Upper lobe of left lung (tissue), 6 donors: ENCODE measurements around the gene LIN52. TPM values are rescaled to one million over a fixed set of nuclear protein-coding genes. Genes with fewer than 3 reads are reported as not detected.
A peak's percentile ranks its signal among the peaks of the same experiment; 100 is the strongest.

Experiments used
- ATAC-seq, 2 donors: fragments of 200-7000 bp; cut with Tn5 transposase; one replicate each; pipeline ENCODE4 v1.9.1; 2022; ENCODE audit warnings: mild to moderate bottlenecking in 2 of 2, moderate library complexity in 2 of 2; ENCODE audit not compliant: low FRiP score in 2 of 2
- DNase-seq, 2 donors: peaks; one replicate each; pipeline ENCODE4 v3.0.0-alpha.2; 2019 to 2020
- H3K27ac ChIP-seq, 4 donors: fragments of 200-600 bp; sonication (generic); one replicate each; pipeline ENCODE4 v1.5.1; 2016 to 2019
- H3K27me3 ChIP-seq, 4 donors: fragments of 200-600 bp; sonication (generic); one replicate each; pipeline ENCODE4 v1.5.1; 2017 to 2019
- H3K36me3 ChIP-seq, 4 donors: fragments of 200-600 bp; sonication (generic); one replicate each; pipeline ENCODE4 v1.5.1; 2016 to 2019
- H3K4me1 ChIP-seq, 4 donors: fragments of 200-600 bp; sonication (generic); one replicate each; pipeline ENCODE4 v1.5.1; 2018 to 2019
- H3K4me3 ChIP-seq, 4 donors: fragments of 200-600 bp; sonication (generic); one replicate each; pipeline ENCODE4 v1.5.1; 2017 to 2019; ENCODE audit warnings: mild to moderate bottlenecking in 2 of 4, moderate library complexity in 1 of 4
- H3K9me3 ChIP-seq, 4 donors: fragments of 200-600 bp; sonication (generic); one replicate each; pipeline ENCODE4 v1.5.1; 2018 to 2019
- CTCF ChIP-seq, 6 experiments: fragments of 450-650 bp in 4 of 6; fragments of 200-600 bp in 2 of 6; sonication (generic) in 2 of 6; IDR thresholded peaks; one replicate each; pipeline ENCODE4 v1.5.1; 2016 to 2019; ENCODE audit warnings: antibody characterized with exemption in 6 of 6
- EP300 ChIP-seq, 4 donors: sonication (generic); formaldehyde crosslinking; IDR thresholded peaks; one replicate each; pipeline ENCODE4 v1.5.1; 2017; ENCODE audit warnings: antibody characterized with exemption in 4 of 4, control low read depth in 2 of 4
- POLR2A ChIP-seq, 4 donors: fragments of 450-650 bp; IDR thresholded peaks; one replicate each; pipeline ENCODE4 v1.5.1; 2016 to 2017; ENCODE audit warnings: antibody characterized with exemption in 4 of 4, mild to moderate bottlenecking in 2 of 4
- POLR2AphosphoS5 ChIP-seq, 2 donors: sonication (generic); formaldehyde crosslinking; IDR thresholded peaks; one replicate each; pipeline ENCODE4 v1.5.1; 2017; ENCODE audit warnings: antibody characterized with exemption in 2 of 2
- WGBS, 2 donors: methylation state at CpG; one replicate each; pipeline ENCODE4 v1.1.5; 2017 to 2018; 5-methylcytosine and 5-hydroxymethylcytosine counted together
- total RNA-seq, 6 donors: library from RNA; depleted of rRNA in 4 of 6; stranded (reverse); fragments of >200 nt in 4 of 6; gene quantifications; one replicate each; pipeline versions ENCODE4 v1.1.0 to v1.2.1, GENCODE V29; 2016 to 2021
- donor health status: DM: no; HTN: no; CAD: no; lungs with moderate emphysema.
- donor health status: DM: no; HTN: yes; CAD: no; lungs with severe emphysema.

The LIN52 gene
- total RNA-seq, 6 donors from 2014 or later: 5.8 to 9.7 (median 8.8) TPM

- peaks cover 6 to 10% (median 8%) of the 10 kb centered on the region in 4 donors for H3K4me1 ChIP-seq
- H3K27me3 ChIP-seq: peaks cover 0 to 5% (median 2%) of the 10 kb centered on the region in 4 donors
- TF ChIP-seq CTCF (IDR thresholded peaks at IDR 0.05) (no peak), POLR2A (IDR thresholded peaks at IDR 0.05) (no peak), POLR2AphosphoS5 (IDR thresholded peaks at IDR 0.05) (no peak), EP300 (IDR thresholded peaks at IDR 0.05) (no peak)
- no peak overlapping the region for H3K27ac ChIP-seq
- no peak for ATAC-seq
- no peak overlapping the region for H3K4me3 ChIP-seq
- 69 to 74% methylated on average over 12 to 13 of the region's 13 CpGs for WGBS, 2 donors
- no peaks in the 10 kb centered on the region for H3K36me3 ChIP-seq
- H3K9me3 ChIP-seq: no peaks in the 10 kb centered on the region
- DNase-seq: no peak
These were observed 134.8 kb downstream of the LIN52 start for GRCh38 chr14:74219277-74220205.

DNA sequence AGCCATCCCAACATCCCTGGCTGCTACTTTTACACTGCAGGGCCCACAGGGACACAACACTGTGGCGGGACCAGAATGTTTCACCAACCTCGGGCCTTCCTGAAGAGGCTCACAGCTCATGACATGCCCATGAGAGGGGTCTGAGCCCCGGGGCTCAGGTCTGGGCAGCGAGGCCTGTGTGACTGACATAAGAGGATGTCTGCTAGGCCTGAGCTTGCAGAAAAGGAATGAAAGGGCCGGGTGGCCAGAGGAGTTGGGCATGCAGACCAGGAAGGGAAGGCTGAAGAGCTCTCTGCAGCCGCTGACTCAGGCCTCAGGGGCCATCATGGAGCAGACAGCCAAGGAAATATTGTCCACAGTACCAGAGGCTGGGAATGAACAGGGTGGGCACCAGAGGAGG lies 136.2 kb downstream of the LIN52 start:
- no peaks in the 10 kb centered on the region for H3K36me3 ChIP-seq
- ATAC-seq (no peak), DNase-seq (no peak)
- no peaks in the 10 kb centered on the region for H3K9me3 ChIP-seq
- 66 to 76% methylated on average over 6 of the region's 6 CpGs for WGBS, 2 donors
- no peak overlapping the region for H3K27ac ChIP-seq
- H3K4me3 ChIP-seq: no peak overlapping the region
- H3K4me1 ChIP-seq: peaks cover 6 to 10% (median 8%) of the 10 kb centered on the region in 4 donors
- TF ChIP-seq POLR2AphosphoS5 (IDR thresholded peaks at IDR 0.05) (no peak), POLR2A (IDR thresholded peaks at IDR 0.05) (no peak), CTCF (IDR thresholded peaks at IDR 0.05) (no peak), EP300 (IDR thresholded peaks at IDR 0.05) (no peak)
- peaks cover 0 to 5% (median 2%) of the 10 kb centered on the region in 4 donors for H3K27me3 ChIP-seq

DNA sequence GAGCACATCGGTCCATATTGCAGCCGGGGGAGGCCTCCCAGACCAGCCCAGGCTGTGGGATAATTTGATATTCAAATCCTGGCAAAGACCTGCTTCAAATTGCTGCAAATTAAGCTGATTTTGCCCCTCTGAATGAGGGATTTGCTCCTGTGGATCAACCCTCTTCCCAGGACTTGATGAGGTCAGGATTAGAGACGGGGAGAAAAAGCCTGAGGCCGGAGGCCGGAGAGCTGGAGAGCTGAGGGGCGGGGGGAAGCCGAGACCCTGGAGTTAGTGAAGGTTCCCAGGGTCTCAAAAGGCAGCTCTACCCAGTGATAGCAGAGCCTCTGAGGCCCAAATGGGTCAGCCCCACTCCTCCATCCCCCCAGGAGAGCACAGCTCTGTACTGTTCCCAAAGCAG lies 137.0 kb downstream of the LIN52 start:
- 83 to 91% methylated on average over 7 of the region's 7 CpGs for WGBS, 2 donors
- Histone ChIP-seq H3K4me3 (no peak overlapping the region), H3K4me1 (peaks cover 6 to 10% (median 8%) of the 10 kb centered on the region in 4 donors), H3K27me3 (peaks cover 0 to 5% (median 2%) of the 10 kb centered on the region in 4 donors), H3K27ac (no peak overlapping the region), H3K9me3 (no peaks in the 10 kb centered on the region), H3K36me3 (no peaks in the 10 kb centered on the region)
- TF ChIP-seq POLR2A (IDR thresholded peaks at IDR 0.05): no peak
- no peak for TF ChIP-seq EP300 (IDR thresholded peaks at IDR 0.05)
- no peak for TF ChIP-seq POLR2AphosphoS5 (IDR thresholded peaks at IDR 0.05)
- TF ChIP-seq CTCF (IDR thresholded peaks at IDR 0.05): no peak
- DNase-seq: no peak
- ATAC-seq: no peak

GRCh38 chr14:74223016-74223415 lies 138.3 kb downstream of the LIN52 start:
- Histone ChIP-seq H3K9me3 (no peaks in the 10 kb centered on the region), H3K4me1 (peaks cover under 1 to 1% (median 1%) of the 10 kb centered on the region in 4 donors), H3K4me3 (no peak overlapping the region), H3K27ac (no peak overlapping the region), H3K27me3 (peaks cover 0 to 4% (median 1%) of the 10 kb centered on the region in 4 donors), H3K36me3 (no peaks in the 10 kb centered on the region)
- no peak for ATAC-seq
- 76 to 90% methylated on average over 6 of the region's 6 CpGs for WGBS, 2 donors
- TF ChIP-seq CTCF (IDR thresholded peaks at IDR 0.05): no peak
- no peak for TF ChIP-seq POLR2A (IDR thresholded peaks at IDR 0.05)
- no peak for TF ChIP-seq EP300 (IDR thresholded peaks at IDR 0.05)
- no peak for TF ChIP-seq POLR2AphosphoS5 (IDR thresholded peaks at IDR 0.05)
- peak in 1 of 2 donors; percentile 41 for DNase-seq
